AG04450 (cell line): ENCODE results near the gene C17orf100. TPM values are rescaled to one million over a fixed set of nuclear protein-coding genes. Genes with fewer than 3 reads are reported as not detected.

Experiments used
- CTCF ChIA-PET: fragments of 300-600, 350-600 bp; formaldehyde crosslinking; extraction: SDS; loops from one replicate; lab custom pipeline; 2022; ENCODE audit warnings: antibody characterized with exemption, inconsistent platforms; lab: Charles Lee
- POLR2A ChIA-PET: fragments of 350-600 bp; formaldehyde crosslinking; extraction: SDS; loops from one replicate; lab custom pipeline; 2021; ENCODE audit warnings: antibody characterized with exemption, inconsistent platforms; lab: Yijun Ruan, JAX
- DNase-seq: peaks from one replicate; pipeline ENCODE4 v3.0.0-alpha.2; 2011; ENCODE audit warnings: low read depth, low spot score
- H3K27ac ChIP-seq: one replicate; pipeline ENCODE4 v1.5.1; 2012; ENCODE audit warnings: low read depth, low read length, control low read depth
- H3K27me3 ChIP-seq: one replicate; pipeline ENCODE4 v1.6.0; 2012; ENCODE audit warnings: low read length; ENCODE audit not compliant: control insufficient read depth, insufficient read depth
- H3K4me3 ChIP-seq: 2 replicates; pipeline ENCODE4 v1.5.1; 2011; ENCODE audit warnings: mild to moderate bottlenecking, low read depth, low read length, control low read depth
- H3K9me3 ChIP-seq: 2 replicates; pipeline ENCODE4 v1.5.1; 2012; ENCODE audit warnings: low read length; ENCODE audit not compliant: control insufficient read depth, insufficient read depth
- polyA plus RNA-seq: library from polyadenylated mRNA; depleted of rRNA; stranded (reverse); fragments of >200 nt; gene quantifications from 2 replicates; pipeline ENCODE4 v1.2.3, GENCODE V29; 2011
- TF ChIP-seq, protein P1 (sequence below): IDR thresholded peaks from 2 replicates; pipeline ENCODE4 v1.5.1; 2011; ENCODE audit warnings: low read depth, low read length, control low read depth, inconsistent platforms

The C17orf100 gene
- polyA plus RNA-seq, 1 experiment = 1.8 TPM

DNA sequence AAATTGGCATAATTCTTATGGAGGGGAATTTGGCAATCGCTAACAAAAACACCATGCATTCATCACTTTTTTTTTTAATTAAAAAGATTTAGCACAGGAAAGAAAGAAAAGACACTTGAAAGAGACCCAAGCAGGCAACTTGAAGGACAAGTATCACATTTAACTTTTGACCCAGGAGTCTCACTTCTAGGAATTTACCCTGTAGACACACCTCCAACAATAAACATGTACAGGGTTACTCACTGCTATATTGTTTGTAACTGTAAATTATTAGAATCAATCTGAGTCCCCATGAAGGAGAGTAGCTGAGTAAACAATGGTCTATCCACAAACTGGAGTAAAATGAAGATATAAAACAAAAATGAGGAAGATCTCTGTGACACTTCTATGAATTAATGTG, 21.2 kb upstream of the C17orf100 start:
- Histone ChIP-seq H3K27me3 (no peaks in the 10 kb centered on the region), H3K4me3 (no peak overlapping the region), H3K27ac (no peak overlapping the region), H3K9me3 (no peaks in the 10 kb centered on the region)
- TF ChIP-seq, protein P1, sequence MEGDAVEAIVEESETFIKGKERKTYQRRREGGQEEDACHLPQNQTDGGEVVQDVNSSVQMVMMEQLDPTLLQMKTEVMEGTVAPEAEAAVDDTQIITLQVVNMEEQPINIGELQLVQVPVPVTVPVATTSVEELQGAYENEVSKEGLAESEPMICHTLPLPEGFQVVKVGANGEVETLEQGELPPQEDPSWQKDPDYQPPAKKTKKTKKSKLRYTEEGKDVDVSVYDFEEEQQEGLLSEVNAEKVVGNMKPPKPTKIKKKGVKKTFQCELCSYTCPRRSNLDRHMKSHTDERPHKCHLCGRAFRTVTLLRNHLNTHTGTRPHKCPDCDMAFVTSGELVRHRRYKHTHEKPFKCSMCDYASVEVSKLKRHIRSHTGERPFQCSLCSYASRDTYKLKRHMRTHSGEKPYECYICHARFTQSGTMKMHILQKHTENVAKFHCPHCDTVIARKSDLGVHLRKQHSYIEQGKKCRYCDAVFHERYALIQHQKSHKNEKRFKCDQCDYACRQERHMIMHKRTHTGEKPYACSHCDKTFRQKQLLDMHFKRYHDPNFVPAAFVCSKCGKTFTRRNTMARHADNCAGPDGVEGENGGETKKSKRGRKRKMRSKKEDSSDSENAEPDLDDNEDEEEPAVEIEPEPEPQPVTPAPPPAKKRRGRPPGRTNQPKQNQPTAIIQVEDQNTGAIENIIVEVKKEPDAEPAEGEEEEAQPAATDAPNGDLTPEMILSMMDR = no peak
- CTCF ChIA-PET = no interaction called here
- no peak for DNase-seq
- POLR2A ChIA-PET = no interaction called here

DNA sequence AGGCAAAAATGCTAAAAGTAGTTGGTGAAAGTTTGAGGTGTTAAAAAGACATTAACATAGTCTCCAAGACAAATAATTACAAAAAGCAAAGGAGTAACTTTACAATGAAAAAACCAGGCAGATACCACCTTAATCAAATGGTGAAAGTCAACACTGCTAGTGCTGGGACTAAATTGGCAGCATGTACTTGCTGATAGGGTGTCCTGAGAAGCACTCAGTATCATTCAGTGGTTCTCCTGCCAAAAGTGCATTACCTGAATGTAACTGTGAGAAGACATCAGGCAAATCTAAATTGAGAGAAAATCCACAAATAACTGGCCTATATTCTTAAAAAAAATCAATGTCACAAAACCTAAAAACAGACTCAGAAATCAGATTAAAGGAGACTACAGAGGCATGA, 19.0 kb upstream of the C17orf100 start:
- no peak overlapping the region for H3K27ac ChIP-seq
- no peaks in the 10 kb centered on the region for H3K27me3 ChIP-seq
- ChIA-PET POLR2A (no interaction called here), CTCF (no interaction called here)
- H3K4me3 ChIP-seq = no peak overlapping the region
- H3K9me3 ChIP-seq = no peaks in the 10 kb centered on the region
- no peak for DNase-seq
- TF ChIP-seq, protein P1 = no peak

DNA sequence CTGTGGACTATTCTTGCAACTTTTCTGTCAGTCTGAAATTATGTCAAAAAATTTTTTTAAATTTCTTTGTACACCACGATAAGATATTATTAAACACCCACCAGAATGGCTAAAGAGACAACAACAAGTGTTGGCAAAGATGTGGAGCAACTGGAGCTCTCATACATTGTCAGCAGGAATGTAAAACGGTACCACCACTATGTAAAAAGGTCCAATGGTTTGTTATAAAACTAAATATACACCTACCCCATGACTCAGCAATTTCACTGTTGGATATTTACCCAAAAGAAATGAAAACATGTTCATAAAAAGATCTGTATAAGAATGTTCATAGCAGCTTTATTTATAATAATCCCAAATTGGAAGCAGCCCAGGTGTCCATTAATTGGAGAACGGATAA, 18.3 kb upstream of the C17orf100 start:
- no peaks in the 10 kb centered on the region for H3K27me3 ChIP-seq
- H3K4me3 ChIP-seq = no peak overlapping the region
- TF ChIP-seq, protein P1 = no peak
- POLR2A ChIA-PET = no interaction called here
- CTCF ChIA-PET = no interaction called here
- H3K9me3 ChIP-seq = no peaks in the 10 kb centered on the region
- no peak overlapping the region for H3K27ac ChIP-seq
- DNase-seq = no peak

DNA sequence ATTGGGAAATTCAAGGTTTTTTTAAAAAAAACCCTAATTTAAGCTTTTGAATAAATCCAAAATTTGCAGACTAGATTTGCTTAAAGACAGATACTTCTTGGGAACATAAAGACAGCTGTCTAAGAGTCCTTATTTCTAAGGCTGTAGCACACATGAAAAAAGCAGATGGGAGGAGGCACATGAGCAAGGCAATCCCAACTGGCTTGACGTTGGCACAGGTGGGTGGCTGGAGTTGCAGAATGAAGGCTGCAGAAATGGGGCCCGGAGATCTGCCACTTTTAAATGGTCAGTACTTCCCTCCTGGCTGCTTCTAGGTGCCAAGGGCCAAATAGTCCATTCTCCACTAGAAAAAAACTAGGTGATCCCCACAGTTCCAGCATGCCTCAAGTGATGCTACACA, 15.5 kb upstream of the C17orf100 start:
- Histone ChIP-seq H3K9me3 (no peaks in the 10 kb centered on the region; the same call in 1 of the 2 replicates), H3K4me3 (no peak overlapping the region), H3K27ac (no peak overlapping the region), H3K27me3 (no peaks in the 10 kb centered on the region)
- TF ChIP-seq, protein P1 = no peak
- no peak for DNase-seq
- POLR2A ChIA-PET = no interaction called here
- CTCF ChIA-PET = no interaction called here

DNA sequence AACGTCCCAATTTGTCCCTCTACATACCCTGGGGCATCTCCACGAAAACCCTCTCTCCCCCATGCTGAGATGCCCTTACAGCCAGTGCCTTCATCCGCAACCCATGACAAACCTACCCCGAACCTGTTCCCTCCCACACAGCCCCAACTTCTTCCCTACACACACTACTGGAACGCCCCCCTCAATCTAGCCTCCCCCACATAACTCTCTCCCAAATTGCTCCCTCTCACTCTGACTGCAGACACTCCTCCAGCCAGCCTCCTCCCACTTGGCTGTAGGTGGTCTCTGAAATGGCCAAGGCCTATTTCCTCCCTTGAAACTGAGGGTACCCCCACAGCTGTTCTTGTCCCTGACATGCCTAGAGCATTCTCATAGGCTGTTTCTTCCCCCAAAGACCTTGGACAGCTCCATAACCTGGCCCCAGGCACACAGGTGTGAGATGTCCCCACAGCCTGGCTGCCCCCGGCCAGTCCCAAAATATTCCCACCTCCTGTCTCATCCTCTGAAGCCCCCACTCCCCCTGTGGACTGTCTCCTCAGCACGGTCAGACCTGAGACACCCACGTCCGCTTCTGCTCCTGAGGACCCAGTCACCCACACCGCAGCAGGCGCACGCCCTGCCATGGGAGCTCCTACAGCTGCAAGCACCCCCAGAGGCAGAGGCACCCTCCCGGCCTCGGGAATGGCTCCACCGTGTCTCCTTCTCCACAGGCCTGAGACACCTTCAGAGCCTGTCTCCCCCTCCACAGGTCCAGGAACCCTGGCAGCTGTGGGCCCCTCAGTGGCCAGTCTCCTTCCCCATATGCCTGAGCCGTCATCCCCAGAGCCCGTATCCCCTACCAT, 14.7 kb upstream of the C17orf100 start:
- POLR2A ChIA-PET = no interaction called here
- H3K4me3 ChIP-seq = no peak overlapping the region
- no peak overlapping the region for H3K27ac ChIP-seq
- TF ChIP-seq, protein P1 = no peak
- no peaks in the 10 kb centered on the region for H3K27me3 ChIP-seq
- no peak for DNase-seq
- CTCF ChIA-PET = interaction anchor here (1.5 kb wide), 1 partner anchor 164 kb away, joined by 4 read pairs; no protein-coding TSS in a partner anchor
- H3K9me3 ChIP-seq = no peaks in the 10 kb centered on the region; the same call in 1 of the 2 replicates
